GM21723 (cell line): ENCODE results near the gene C2orf74.
"Not testable (repeated sequence)": the region's sequence is repeated elsewhere in the genome, so short reads cannot be mapped to it uniquely, and the experiment has no call there.

Experiments used
- ATAC-seq: cut with Tn5 transposase; IDR thresholded peaks from one replicate; pipeline ENCODE4 v1.9.1; 2021; ENCODE audit warnings: mild to moderate bottlenecking, moderate library complexity; ENCODE audit not compliant: unreplicated experiment

C2orf74 gene

GRCh38 chr2:61172671-61173070, 10.7 kb downstream of the C2orf74 start:
- no peak for ATAC-seq

DNA sequence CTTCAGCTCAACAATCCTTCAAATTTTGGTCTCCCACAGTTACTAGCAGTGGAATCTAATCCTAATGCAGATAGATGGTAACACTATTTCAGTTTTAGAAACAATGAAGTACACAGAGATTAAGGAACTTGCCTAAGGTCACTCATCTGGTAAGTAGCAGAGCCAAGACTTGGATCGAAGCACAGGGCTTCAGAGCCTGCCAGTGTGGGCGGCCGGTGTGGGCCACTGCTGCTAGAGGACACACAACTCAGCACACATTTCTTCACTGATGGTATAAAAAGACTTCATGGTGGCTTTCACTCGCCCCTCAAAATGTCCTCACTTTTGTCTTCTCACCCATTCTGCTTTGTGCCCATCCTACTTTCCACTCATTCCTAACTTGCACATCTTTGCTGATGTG, 11.1 kb downstream of the C2orf74 start:
- no peak for ATAC-seq

- ATAC-seq = no peak
These were observed 13.0 kb downstream of the C2orf74 start for GRCh38 chr2:61175036-61175435.

GRCh38 chr2:61176755-61177726, 15.1 kb downstream of the C2orf74 start:
- peak; percentile 80 for ATAC-seq

DNA sequence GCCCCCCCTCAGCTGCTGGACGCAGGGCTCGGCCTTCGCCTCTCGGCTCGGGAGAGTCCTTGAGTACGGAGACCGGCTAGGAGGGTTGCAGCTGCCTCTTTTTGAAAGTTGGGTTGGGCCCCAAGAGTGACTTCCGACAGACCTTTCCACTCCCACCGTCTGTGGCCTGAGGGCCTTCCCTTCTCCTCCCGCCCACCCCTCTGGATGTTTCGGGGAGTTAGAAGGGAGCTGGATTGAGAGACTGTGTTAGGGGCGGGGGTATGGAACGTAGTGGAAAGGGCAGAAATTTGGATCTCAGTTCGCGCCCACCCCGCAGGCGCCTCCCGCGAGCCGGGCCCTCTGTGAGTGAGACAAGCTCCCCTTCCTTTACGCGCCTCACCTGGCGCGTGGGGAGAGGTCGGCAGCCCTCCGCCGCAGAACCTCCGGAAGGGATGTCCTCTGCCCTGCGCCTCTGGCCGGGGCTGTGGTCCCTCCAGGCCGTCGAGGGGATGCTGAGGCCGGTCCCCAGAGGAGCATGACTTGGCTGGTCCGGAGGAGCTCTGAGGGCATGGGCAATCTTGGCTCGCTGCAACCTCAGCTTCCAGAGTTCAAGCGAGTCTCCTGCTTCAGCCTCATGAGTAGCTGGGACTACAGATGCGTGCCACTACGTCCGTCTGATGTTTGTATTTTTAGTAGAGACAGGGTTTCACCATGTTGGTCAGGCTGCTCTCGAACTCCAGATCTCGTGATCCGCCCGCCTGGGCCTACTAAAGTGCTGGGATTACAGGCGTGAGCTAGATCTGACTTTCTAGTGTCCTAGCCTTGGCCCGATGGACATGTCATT, 15.9 kb downstream of the C2orf74 start:
- peak; percentile 33 for ATAC-seq

DNA sequence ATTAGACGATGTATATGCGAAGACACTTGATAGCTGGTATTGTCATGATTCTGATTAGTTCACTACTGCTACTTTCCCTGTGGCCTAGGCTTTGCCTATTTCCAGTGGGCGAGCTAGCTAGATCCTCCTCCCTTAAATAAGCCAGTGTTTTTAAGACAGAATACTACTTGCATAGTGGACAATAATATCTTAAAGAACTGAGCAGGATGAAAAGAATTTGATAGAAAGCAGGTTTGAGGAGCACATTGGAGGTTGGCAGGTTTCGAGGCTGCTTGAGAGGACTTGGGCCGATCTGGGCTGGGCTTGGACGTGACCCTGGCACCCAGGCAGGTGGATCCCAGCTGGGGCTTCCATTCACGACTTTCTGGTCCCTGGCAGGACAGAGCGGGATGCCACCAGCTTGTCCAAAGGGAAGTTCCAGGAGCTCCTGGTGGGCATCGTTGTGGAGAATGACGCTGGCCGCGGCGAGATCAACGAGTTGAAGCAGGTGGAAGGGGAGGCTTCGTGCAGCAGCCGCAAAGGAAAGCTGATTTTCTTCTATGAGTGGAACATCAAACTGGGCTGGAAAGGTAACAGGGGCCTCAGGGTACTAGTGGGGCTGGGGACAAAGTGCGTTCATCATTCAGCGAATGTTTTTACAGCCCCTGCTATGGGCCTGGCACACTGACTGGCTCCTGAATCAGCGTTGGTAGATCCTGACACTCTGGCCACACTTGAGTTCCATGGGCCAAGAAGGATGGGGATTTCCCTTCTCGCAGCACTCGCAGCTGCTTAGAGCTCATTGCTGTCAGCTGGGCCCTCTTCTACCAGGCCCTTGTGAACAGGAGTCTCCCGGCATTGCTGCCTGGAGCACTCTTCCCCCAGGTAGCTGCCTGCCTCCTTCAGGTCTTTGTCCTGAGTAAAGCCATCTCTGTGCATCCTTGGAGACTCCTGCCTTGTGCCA, 16.9 kb downstream of the C2orf74 start:
- ATAC-seq = no peak

DNA sequence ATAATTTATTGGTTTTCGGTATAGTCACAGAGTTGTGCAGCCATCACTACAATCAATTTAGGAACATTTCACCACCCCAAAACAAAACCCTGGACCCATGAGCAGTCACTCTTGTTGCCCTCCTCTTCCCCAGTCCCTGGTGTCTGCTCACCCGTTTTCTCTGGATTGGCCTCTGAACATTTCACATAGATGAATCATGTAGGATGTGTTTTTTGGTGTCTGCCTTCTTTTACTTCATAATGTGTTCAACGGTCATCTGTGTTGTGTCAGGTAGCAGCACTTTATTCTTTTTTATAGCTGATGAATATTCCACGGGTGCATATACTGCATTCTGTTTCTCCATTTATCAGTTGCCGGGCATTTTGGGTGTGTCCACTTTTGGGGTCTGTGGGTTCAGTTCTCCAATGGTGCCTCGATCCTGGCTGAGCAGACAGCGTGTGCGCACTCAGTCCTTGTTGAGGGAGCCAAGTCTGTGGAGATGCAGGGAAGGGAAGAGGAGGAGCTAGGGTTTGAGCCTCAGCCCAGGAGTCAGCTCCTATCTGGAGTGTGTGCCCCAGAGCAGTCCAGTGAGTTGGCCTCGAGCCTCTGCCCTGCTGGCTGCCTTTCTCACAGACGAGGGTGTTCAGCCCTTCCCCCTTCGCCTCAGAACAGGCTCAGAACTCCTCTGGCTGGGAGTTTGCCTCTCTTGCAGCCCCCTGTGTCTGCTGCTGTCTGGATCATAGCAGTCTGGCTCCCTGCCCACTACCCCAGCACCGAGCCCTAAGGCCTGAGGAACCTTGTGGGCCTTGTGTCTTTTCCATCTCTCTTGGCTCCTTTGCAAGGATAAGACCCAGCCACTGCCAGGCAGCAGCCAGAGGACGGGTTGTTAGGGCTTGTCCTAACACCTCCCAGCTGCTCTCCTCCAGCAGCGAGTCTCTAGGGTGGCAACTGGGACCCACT, 18.0 kb downstream of the C2orf74 start:
- no peak for ATAC-seq

DNA sequence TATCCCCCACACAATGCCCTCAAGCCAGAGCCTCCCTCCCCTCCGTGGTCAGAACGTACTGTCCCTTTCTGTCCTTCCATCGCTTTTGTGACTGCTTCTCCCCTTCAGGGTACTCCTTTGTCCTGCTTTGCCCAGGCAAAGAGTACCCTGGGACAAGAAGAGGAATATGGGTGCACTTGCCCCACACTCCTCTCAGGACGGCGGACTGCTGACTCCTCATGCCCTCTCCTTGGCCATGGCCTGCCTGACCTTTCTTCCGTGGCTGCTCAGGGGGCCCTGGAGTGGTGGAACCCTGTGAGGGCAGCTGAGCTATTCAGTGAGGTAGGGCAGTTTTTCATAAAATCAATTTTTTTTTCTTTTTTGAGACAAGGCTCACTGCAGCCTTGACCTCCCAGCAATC, 18.7 kb downstream of the C2orf74 start:
- no peak for ATAC-seq

DNA sequence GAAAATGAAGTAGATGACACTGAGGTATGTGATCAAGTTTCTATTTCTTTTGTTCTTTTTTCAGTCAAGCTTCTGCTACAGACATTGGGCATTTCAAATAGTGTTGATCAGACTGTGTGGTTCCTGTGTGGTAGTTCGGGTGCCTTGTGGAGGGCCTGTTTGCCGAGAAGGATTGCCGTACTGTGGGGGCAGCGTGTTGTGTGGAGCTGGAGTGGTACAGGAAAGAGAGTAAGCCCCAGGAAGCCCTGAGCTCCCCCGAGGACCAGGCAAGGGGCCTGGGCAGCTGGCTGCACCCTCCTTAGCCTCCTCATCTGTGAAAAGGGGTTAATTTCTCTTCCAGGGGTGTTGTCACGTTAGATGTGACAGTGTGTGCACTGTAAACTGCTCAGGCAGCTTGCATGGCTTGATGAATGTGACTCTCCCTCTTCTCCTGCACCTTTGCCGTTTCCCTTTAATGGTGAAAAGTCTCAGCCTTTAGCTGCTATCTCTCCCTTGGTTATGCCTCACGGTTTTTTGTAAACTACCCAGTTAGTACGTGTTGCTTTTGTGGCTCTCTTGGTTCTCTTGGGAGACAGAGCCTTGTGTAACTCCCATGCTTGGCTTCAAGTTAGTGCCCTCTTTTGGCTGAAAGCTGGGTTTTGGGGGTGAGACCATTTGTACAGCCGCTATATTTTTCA, 19.5 kb downstream of the C2orf74 start:
- ATAC-seq = no peak

- ATAC-seq = no peak
These were observed 20.0 kb downstream of the C2orf74 start for GRCh38 chr2:61182059-61182383.

- no peak for ATAC-seq
These were observed 21.8 kb downstream of the C2orf74 start for GRCh38 chr2:61183795-61184194.

DNA sequence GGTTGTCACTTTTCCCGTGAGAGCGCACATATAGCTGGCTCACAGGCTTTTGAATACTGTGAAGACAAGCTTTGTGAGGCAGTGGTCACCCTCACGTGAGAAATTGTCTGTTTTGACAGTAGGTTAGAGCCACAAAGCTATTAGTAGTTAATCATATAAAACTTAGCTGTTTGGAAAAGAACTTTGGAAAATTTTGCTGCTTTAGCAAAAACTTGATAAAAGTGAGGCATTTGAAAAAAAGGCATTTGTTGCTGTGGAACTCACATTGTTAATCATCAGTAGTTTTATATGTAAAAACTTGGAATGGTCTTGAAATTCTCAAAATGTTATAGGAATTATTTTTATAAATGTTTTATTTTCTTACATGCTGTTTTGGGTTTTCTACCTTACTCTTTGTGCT, 22.3 kb downstream of the C2orf74 start:
- no peak for ATAC-seq

DNA sequence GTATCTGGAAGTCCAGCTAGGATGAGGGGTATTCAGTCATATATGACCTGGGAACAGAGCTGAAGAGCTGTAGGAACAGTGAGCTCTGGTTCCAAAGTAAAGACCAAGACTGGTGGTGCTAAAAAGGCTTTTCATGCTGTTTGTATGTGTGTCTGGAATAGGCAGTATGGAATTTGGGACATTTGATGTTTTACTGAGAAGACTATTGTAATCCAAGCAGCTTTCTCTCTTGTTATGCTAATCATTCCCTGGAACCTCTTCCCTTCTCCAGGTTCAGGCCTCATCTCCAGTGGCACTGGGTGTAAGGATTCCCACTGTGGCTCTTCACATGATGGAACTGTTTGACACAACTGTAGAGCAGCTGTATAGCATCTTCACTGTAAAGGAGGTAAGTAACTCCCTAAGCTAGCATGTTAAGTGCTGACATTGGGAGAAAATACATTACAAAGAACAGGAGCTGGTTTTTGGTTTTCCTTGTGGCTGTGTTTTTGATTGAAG, 23.3 kb downstream of the C2orf74 start:
- no peak for ATAC-seq

DNA sequence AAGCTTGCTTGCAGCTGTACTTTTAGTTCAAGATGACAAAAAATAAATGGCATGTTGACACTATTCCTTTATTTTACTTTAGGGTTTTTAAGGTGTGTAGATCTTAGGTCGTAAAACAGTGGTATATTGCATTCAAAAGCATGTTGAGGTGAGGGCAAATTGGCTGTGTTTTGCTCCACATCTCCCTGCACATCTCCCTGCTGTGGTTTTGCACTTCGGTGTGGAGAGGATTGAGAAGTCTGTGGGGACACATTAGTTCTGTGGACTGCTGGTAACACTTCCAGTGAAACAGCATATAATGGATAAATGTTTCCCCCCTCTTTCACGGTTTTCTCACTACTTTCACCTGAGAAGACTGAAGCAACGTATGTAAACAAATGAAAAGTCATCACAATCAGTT, 25.1 kb downstream of the C2orf74 start:
- ATAC-seq = no peak

DNA sequence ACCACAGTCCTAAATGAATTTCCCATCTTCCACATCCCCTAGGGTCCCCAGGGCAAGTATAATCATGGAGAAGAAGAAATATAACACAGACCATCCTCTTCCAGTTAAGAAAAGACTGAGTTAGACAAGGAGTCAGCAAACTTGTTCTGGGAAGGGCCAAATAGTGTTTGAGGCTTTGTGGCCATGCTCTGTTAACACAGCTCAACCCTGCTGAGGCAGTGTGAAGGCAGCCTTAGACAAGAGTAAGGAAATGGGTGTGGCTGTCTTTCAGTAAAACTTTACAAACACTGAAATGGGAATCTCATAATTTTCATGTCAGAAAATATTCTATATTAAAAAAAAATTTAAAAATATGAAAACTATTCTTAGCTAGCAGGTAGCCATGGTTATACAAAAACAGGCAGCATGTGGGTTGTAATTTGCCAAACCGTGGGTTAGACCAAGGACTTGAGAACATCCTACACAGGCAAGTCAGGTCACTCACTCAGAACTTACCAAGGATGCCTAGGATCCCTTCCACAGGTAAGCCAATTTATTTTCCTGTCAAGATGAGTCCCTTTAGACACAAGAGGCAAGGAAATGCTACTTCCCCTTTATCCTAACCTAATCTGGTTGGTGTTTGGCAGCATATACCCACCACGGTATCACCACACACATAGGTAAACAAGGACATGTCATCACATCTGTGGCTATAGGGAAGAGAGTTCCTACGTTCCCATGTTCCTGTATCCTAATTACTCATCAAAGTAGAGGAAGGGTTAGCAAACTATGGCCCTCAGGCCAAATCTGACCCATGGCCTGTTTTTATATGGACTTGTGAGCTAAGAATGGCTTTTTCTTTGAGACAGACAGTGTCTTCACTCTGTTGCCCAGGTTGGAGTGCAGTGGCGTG, 31.9 kb downstream of the C2orf74 start:
- no peak for ATAC-seq

DNA sequence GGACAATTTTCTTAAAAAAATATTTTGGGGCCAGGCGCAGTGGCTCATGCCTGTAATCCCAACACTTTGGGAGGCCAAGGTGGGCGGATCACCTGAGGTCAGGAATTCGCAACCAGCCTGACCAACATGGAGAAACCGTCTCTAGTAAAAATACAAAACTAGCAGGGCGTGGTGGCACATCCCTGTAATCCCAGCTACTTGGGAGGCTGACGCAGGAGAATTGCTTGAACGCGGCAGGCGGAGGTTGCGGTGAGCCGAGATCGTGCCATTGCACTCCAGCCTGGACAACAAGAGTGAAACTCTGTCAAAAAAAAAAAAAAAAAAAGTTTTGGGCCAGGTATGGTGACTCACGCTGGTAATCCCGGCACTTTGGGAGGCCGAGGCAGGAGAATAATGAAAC, 32.7 kb downstream of the C2orf74 start:
- ATAC-seq = not testable (repeated sequence)

DNA sequence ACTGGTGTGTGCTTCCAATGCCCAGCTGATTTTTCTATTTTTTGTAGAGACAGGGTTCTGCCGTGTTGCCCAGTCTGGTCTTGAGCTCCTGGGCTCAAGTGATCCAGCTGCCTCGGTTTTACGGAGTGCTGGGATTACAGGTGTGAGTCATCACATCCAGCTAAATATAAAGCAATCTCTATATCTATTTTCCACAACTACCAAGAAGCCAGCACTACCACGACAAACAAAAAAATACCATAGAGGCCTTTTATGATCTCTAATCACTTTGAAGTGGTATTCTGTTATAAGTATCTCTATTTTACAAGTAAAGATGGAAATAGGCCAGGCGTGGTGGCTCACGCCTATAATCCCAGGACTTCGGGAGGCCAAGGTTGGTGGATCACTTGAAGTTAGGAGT, 34.7 kb downstream of the C2orf74 start:
- no peak for ATAC-seq

DNA sequence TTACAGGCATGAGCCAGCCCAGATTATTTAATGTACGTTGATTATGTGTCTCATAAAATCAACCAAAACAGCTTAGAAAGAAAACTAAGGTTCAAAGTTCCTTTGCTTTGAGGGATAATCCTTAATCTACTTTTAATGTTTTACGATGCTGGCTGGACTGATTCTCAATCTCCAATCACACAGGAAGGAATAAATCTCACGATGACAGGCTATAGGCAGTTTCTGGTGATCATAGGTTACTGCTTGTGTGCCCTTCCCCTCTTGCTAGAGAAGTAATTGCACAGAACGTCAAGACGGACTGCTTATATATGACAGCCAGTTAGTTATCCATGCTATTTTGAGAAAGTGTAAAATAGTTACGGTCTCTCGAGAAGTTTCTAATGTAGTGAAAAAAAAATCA, 43.1 kb downstream of the C2orf74 start:
- ATAC-seq = no peak
